Activated T-helper 17 cell treated with anti-CD3 and anti-CD28 coated beads, Interleukin-2, amount 50 U/mL, for 72 hours (primary cell): ENCODE measurements around the gene SLC36A1. TPM values are rescaled to one million over a fixed set of nuclear protein-coding genes. Genes with fewer than 3 reads are reported as not detected.

Experiments
- ATAC-seq: fragments of 150-1000 bp; cut with Tn5 transposase; replicated peaks from 2 replicates; pipeline ENCODE4 v1.10.0; 2021; ENCODE audit warnings: mild to moderate bottlenecking, moderate library complexity
- H3K27ac Mint-ChIP-seq: one replicate; pipeline ENCODE4 v1.8.0; 2022; ENCODE audit warnings: mixed read lengths
- H3K27me3 Mint-ChIP-seq: one replicate; pipeline ENCODE4 v1.8.0; 2022; ENCODE audit warnings: mixed read lengths
- H3K36me3 Mint-ChIP-seq: one replicate; pipeline ENCODE4 v1.8.0; 2022; ENCODE audit warnings: low read depth, mild to moderate bottlenecking, mixed read lengths
- H3K4me1 Mint-ChIP-seq: one replicate; pipeline ENCODE4 v1.8.0; 2022; ENCODE audit warnings: mixed read lengths
- H3K4me3 Mint-ChIP-seq: one replicate; pipeline ENCODE4 v1.8.0; 2022; ENCODE audit warnings: mild to moderate bottlenecking, mixed read lengths
- H3K9me3 Mint-ChIP-seq: one replicate; pipeline ENCODE4 v1.8.0; 2022; ENCODE audit warnings: mixed read lengths
- total RNA-seq, 2 donors: library from RNA; stranded (reverse); gene quantifications; one replicate each; pipeline ENCODE4 v1.2.3, GENCODE V29; 2022

SLC36A1 gene
- total RNA-seq, 2 donors from 2014 or later = 5.6 TPM

DNA sequence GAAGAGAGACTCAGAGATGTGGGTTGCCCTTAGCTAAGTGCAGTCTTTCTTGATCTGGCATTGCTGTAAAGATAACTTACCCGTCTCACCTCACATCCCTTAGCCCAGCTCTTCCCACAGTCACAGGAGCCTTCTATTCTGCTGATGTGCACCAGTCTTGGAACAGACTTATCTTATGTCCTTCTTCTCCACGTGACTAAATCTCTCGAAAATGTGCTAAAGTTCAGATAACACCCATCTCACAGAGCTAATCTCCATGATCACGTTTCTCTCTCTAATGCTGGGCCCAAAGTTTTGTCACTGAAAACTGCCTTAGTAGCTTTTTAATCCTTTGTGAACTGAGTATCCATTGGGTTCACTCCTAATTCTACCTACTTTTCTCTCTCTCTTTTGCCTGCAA, 16.7 kb downstream of the SLC36A1 start:
- ATAC-seq = no peak
- H3K27me3 Mint-ChIP-seq = no peaks in the 10 kb centered on the region
- no peaks in the 10 kb centered on the region for H3K9me3 Mint-ChIP-seq
- no peak overlapping the region for H3K27ac Mint-ChIP-seq
- no peak overlapping the region for H3K4me3 Mint-ChIP-seq
- H3K4me1 Mint-ChIP-seq = no peaks in the 10 kb centered on the region
- H3K36me3 Mint-ChIP-seq = peaks cover 46% of the 10 kb centered on the region

DNA sequence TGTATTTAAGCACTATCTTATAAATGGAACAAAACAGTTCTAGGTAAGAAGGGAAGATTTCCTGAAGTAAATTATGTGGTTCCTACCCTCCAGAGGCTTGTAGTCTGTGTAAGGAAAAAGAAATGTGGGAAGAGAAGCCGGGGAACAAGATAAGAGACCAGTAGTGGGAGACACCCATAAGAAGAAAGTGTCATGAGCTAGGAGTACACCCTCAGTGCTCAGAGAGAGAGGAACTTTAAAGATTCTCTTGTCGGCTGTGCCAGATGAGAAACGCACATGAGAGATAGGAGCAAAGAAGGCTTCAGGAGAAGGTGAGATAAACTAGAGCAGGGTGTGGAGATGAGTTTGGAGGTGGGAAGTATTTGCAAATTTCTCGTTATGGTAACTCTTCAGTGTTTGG, 18.1 kb downstream of the SLC36A1 start:
- ATAC-seq = no peak
- H3K27me3 Mint-ChIP-seq = no peaks in the 10 kb centered on the region
- no peak overlapping the region for H3K4me3 Mint-ChIP-seq
- H3K36me3 Mint-ChIP-seq = peaks cover 48% of the 10 kb centered on the region
- H3K9me3 Mint-ChIP-seq = no peaks in the 10 kb centered on the region
- H3K4me1 Mint-ChIP-seq = no peaks in the 10 kb centered on the region
- peak overlapping the region; percentile 4 for H3K27ac Mint-ChIP-seq

DNA sequence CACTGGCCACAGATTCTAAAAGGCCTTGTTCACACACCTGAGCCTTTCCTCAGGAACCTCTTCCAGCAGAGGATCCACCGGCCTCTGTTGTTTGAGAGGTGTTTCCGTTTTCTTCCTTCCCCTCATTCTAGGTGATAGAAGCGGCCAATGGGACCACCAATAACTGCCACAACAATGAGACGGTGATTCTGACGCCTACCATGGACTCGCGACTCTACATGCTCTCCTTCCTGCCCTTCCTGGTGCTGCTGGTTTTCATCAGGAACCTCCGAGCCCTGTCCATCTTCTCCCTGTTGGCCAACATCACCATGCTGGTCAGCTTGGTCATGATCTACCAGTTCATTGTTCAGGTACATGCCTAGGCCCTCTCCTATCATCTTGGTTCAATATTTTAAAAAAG, 20.2 kb downstream of the SLC36A1 start:
- Mint-ChIP-seq H3K4me3 (no peak overlapping the region), H3K36me3 (peaks cover 55% of the 10 kb centered on the region), H3K9me3 (no peaks in the 10 kb centered on the region), H3K27ac (no peak overlapping the region), H3K27me3 (no peaks in the 10 kb centered on the region), H3K4me1 (no peaks in the 10 kb centered on the region)
- no peak for ATAC-seq

- Mint-ChIP-seq H3K27me3 (no peaks in the 10 kb centered on the region), H3K9me3 (no peaks in the 10 kb centered on the region), H3K4me1 (no peaks in the 10 kb centered on the region), H3K36me3 (peaks cover 67% of the 10 kb centered on the region), H3K4me3 (no peak overlapping the region), H3K27ac (no peak overlapping the region)
- ATAC-seq = no peak
Measured at GRCh38 chr5:151469386-151469785, 22.0 kb downstream of the SLC36A1 start.

DNA sequence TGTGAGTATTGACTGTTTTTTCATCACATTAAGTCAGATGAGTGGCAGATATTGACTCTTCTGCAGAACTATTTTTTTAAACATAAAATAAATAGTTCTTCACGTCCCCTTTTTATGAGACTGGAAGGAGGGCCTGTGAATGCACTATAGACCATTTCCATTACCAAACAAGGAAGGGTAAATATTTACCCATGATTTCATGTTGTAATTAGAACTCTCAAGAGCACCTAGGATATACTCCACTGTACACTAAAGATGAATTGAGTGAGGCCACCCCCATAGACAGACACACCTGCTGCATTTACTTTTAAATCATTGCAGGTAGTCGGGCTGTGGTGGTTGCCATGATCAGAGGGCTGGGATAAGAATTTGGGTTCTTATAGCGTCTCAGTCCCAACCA, 22.6 kb downstream of the SLC36A1 start:
- ATAC-seq = no peak
- no peaks in the 10 kb centered on the region for H3K9me3 Mint-ChIP-seq

DNA sequence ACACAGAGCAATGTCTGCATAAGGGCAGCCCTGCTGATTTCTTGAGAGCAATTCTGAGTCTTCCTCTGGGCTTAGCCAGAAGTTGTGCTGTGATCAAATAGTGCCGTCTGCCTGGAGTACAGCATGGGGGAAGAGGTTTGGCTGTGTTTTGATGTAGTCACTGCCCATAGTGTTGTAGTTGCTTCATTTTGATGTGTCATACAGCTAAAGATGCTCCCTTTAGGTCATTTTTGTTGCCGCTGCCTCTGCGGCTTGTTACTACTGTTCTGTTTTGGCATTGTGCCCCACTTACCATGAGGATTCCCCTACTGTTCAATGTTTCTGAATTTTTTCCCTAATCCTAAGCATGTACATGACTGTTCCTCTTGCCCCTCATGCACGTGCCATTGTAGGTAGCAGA, 23.0 kb downstream of the SLC36A1 start:
- Mint-ChIP-seq H3K27me3 (no peaks in the 10 kb centered on the region), H3K4me1 (no peaks in the 10 kb centered on the region), H3K9me3 (no peaks in the 10 kb centered on the region), H3K27ac (no peak overlapping the region), H3K36me3 (peaks cover 62% of the 10 kb centered on the region), H3K4me3 (no peak overlapping the region)
- no peak for ATAC-seq

More for the DNA sequence above, 22.6 kb downstream of the SLC36A1 start:
- Mint-ChIP-seq H3K4me1 (no peaks in the 10 kb centered on the region), H3K4me3 (no peak overlapping the region), H3K27me3 (no peaks in the 10 kb centered on the region), H3K36me3 (peaks cover 66% of the 10 kb centered on the region), H3K27ac (no peak overlapping the region)

GRCh38 chr5:151471276-151471675, 23.9 kb downstream of the SLC36A1 start:
- no peaks in the 10 kb centered on the region for H3K9me3 Mint-ChIP-seq
- H3K36me3 Mint-ChIP-seq = peaks cover 58% of the 10 kb centered on the region
- H3K4me1 Mint-ChIP-seq = no peaks in the 10 kb centered on the region
- no peak overlapping the region for H3K27ac Mint-ChIP-seq
- H3K4me3 Mint-ChIP-seq = no peak overlapping the region
- no peak for ATAC-seq
- no peaks in the 10 kb centered on the region for H3K27me3 Mint-ChIP-seq

DNA sequence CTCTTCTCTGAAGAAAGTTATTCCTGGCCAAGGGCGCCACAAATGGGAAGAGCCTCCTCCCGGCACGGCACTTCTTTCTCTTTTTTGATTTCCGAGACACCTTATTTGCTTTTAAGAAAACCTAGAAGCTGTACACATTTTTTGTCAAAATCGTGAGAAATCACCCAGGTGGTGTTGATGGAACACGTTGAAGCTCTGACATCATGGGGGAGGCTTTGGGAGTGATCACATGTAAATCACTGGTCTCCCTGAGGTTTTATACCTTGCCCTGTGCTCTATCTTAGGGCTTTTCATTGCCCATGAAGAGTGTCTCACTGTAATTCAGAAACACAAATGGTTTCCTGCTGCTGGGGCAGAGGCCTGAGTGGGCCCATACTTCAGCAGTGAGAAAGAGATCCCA, 27.4 kb downstream of the SLC36A1 start:
- Mint-ChIP-seq H3K27me3 (no peaks in the 10 kb centered on the region), H3K36me3 (peaks cover 71% of the 10 kb centered on the region), H3K9me3 (no peaks in the 10 kb centered on the region), H3K27ac (no peak overlapping the region), H3K4me3 (no peak overlapping the region), H3K4me1 (no peaks in the 10 kb centered on the region)
- no peak for ATAC-seq

GRCh38 chr5:151475388-151475787, 28.0 kb downstream of the SLC36A1 start:
- no peaks in the 10 kb centered on the region for H3K9me3 Mint-ChIP-seq
- H3K4me3 Mint-ChIP-seq = no peak overlapping the region
- no peaks in the 10 kb centered on the region for H3K27me3 Mint-ChIP-seq
- ATAC-seq = no peak
- H3K4me1 Mint-ChIP-seq = no peaks in the 10 kb centered on the region
- H3K27ac Mint-ChIP-seq = no peak overlapping the region
- H3K36me3 Mint-ChIP-seq = peaks cover 76% of the 10 kb centered on the region

DNA sequence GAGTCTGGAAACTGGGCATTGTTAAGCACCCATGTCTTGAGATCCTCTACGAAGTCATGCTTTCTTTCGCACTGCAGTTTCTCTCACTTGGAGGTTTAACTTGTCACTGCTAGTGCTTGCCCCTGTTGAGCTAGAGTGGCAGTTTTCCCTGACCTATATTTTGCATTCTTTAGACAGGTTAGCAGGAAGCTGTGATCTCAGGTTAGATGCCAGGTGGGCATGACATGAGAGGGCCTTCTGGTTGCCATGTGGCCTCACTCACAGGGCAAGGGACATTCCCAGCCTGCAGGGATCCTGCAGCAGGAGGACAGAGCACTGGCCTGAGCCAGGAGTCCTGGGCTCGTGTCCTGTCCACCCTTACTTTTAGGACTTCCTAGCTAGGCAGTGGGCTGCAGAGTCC, 28.6 kb downstream of the SLC36A1 start:
- Mint-ChIP-seq H3K36me3 (peaks cover 78% of the 10 kb centered on the region), H3K27me3 (no peaks in the 10 kb centered on the region), H3K4me1 (no peaks in the 10 kb centered on the region), H3K27ac (no peak overlapping the region), H3K9me3 (no peaks in the 10 kb centered on the region), H3K4me3 (no peak overlapping the region)
- no peak for ATAC-seq

- ATAC-seq = no peak
- no peaks in the 10 kb centered on the region for H3K4me1 Mint-ChIP-seq
- no peak overlapping the region for H3K27ac Mint-ChIP-seq
- H3K9me3 Mint-ChIP-seq = no peaks in the 10 kb centered on the region
- H3K36me3 Mint-ChIP-seq = peaks cover 85% of the 10 kb centered on the region
- H3K4me3 Mint-ChIP-seq = no peak overlapping the region
- H3K27me3 Mint-ChIP-seq = no peaks in the 10 kb centered on the region
Measured at GRCh38 chr5:151477101-151477500, 29.7 kb downstream of the SLC36A1 start.

- Mint-ChIP-seq H3K4me1 (no peaks in the 10 kb centered on the region), H3K36me3 (peaks cover 74% of the 10 kb centered on the region), H3K27me3 (no peaks in the 10 kb centered on the region), H3K9me3 (no peaks in the 10 kb centered on the region), H3K27ac (no peak overlapping the region), H3K4me3 (no peak overlapping the region)
- no peak for ATAC-seq
Measured at GRCh38 chr5:151480384-151481293, 33.2 kb downstream of the SLC36A1 start.

DNA sequence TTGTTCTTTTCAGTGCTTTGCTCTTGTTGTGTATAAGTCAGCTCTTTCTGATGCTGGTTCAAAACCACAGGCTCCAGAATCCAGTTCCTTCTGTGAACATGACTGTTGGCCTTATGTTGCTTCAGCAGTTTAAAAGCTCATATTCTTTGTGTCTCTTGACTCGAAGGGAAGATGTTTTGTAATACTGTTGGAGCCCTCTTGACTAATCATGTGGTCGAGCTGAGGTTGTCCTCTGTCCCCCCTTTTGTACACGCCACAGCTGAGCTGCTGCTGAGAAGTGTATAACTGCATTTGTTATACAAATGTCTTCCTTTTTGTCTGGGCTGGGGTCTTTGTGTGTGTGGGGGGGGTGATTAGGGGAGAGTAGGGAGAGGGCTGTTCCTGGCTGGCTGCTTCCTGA, 35.8 kb downstream of the SLC36A1 start:
- H3K27me3 Mint-ChIP-seq = no peaks in the 10 kb centered on the region
- H3K4me3 Mint-ChIP-seq = no peak overlapping the region
- no peaks in the 10 kb centered on the region for H3K9me3 Mint-ChIP-seq
- H3K36me3 Mint-ChIP-seq = peaks cover 75% of the 10 kb centered on the region
- H3K4me1 Mint-ChIP-seq = no peaks in the 10 kb centered on the region
- no peak for ATAC-seq
- H3K27ac Mint-ChIP-seq = no peak overlapping the region

GRCh38 chr5:151483647-151484046, 36.2 kb downstream of the SLC36A1 start:
- Mint-ChIP-seq H3K27me3 (no peaks in the 10 kb centered on the region), H3K36me3 (peaks cover 75% of the 10 kb centered on the region), H3K27ac (no peak overlapping the region), H3K4me3 (no peak overlapping the region), H3K9me3 (no peaks in the 10 kb centered on the region), H3K4me1 (no peaks in the 10 kb centered on the region)
- ATAC-seq = no peak

DNA sequence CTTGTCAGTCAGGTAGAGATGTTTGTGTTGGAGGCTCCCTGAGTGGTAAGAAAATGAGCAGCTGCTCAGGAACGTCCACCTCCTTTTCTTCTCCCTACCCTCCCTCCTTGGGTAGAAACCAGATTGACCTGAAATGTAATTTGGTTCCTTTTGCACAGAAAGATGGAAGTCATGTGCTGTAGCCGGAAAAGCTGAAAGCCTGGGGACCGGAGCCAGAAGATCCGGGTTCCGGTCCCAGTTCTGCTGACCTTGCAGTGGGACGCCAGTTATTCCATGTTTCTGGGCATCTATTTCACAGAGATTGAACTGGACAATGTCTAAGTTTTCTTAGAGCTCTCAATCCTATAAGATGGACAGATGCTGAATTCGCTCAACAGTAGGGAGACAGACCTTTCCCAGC, 40.1 kb downstream of the SLC36A1 start:
- H3K4me3 Mint-ChIP-seq = no peak overlapping the region
- H3K4me1 Mint-ChIP-seq = no peaks in the 10 kb centered on the region
- no peak for ATAC-seq
- no peaks in the 10 kb centered on the region for H3K27me3 Mint-ChIP-seq
- H3K27ac Mint-ChIP-seq = no peak overlapping the region
- peaks cover 49% of the 10 kb centered on the region for H3K36me3 Mint-ChIP-seq
- H3K9me3 Mint-ChIP-seq = no peaks in the 10 kb centered on the region
